ENCODE results near the gene PRMT7. TPM values are rescaled to one million over a fixed set of nuclear protein-coding genes. Genes with fewer than 3 reads are reported as not detected.

PRMT7 gene
- total and polyA plus RNA-seq, 2 of the 8 experiments (the other 6 are each of a cell fraction or from before 2014, with no cell fraction given): 48.2 to 49.3 TPM

GRCh38 chr16:68373528-68374245, 62.9 kb downstream of the PRMT7 start (continued):
- TF ChIP-seq ATF2 (IDR thresholded peaks at IDR 0.05; ENCODE audit: low read length): no peak
- no peak for TF ChIP-seq CREB1 (IDR thresholded peaks at IDR 0.05)
- no peak for TF ChIP-seq TAF7 (optimal IDR thresholded peaks at IDR 0.05; ENCODE audit: borderline replicate concordance, low read depth, low read length)
- no peak for TF ChIP-seq TBP (IDR thresholded peaks at IDR 0.05; ENCODE audit: low read depth, low read length)
- TF ChIP-seq CBX8 (IDR thresholded peaks at IDR 0.05; ENCODE audit: borderline replicate concordance, low read depth, low read length): no peak
- TF ChIP-seq SP4 (IDR thresholded peaks at IDR 0.05; ENCODE audit: low read length): no peak
